GM12864 (cell line): ENCODE results near the gene SLC66A2.

ENCODE experiments used
- DNase-seq: peaks from one replicate; pipeline ENCODE4 v3.0.0-alpha.2; 2011; ENCODE audit warnings: low read depth
- H3K4me3 ChIP-seq: 2 replicates; pipeline ENCODE4 v1.5.1; 2011; ENCODE audit warnings: mild to moderate bottlenecking, low read depth, low read length, control low read depth
- CTCF ChIP-seq: IDR thresholded peaks from 2 replicates; pipeline ENCODE4 v1.5.1; 2011; ENCODE audit warnings: low read depth, mild to moderate bottlenecking, moderate library complexity, low read length, control low read depth, inconsistent platforms; ENCODE audit errors: missing control alignments

The SLC66A2 gene

GRCh38 chr18:79889569-79889968 is 61.9 kb downstream of the SLC66A2 start:
- H3K4me3 ChIP-seq, result no peak overlapping the region
- DNase-seq, result no peak
- TF ChIP-seq CTCF, result no peak

GRCh38 chr18:79888016-79888415 is 63.4 kb downstream of the SLC66A2 start:
- no peak for TF ChIP-seq CTCF
- DNase-seq, result no peak
- H3K4me3 ChIP-seq, result no peak overlapping the region

- DNase-seq, result no peak
- no peak overlapping the region for H3K4me3 ChIP-seq
- no peak for TF ChIP-seq CTCF
Observed at GRCh38 chr18:79887181-79888000, 64.1 kb downstream of the SLC66A2 start.

GRCh38 chr18:79884963-79885728 is 66.3 kb downstream of the SLC66A2 start:
- DNase-seq, result no peak
- TF ChIP-seq CTCF, result no peak

GRCh38 chr18:79884294-79884962 is 67.0 kb downstream of the SLC66A2 start:
- DNase-seq, result no peak
- H3K4me3 ChIP-seq, result no peak overlapping the region
- no peak for TF ChIP-seq CTCF

More at GRCh38 chr18:79884963-79885728, 66.3 kb downstream of the SLC66A2 start:
- no peak overlapping the region for H3K4me3 ChIP-seq

GRCh38 chr18:79883461-79884293 is 67.8 kb downstream of the SLC66A2 start:
- no peak overlapping the region for H3K4me3 ChIP-seq
- TF ChIP-seq CTCF, result no peak
- no peak for DNase-seq
